HCT116 (cell line): ENCODE results near the gene CACNA2D3. TPM values are rescaled to one million over a fixed set of nuclear protein-coding genes. Genes with fewer than 3 reads are reported as not detected.

Experiments used
- ATAC-seq: fragments of 200-7000 bp; cut with Tn5 transposase; 2 replicates; pipeline ENCODE4 v1.9.1; 2020; ENCODE audit warnings: mild to moderate bottlenecking, moderate library complexity
- BruUV-seq: library from RNA; stranded (reverse); fragments of 400-500 nt; replicated peaks from 2 replicates; lab custom pipeline; 2021; lab: Mats Ljungman, UMichigan
- CTCF ChIA-PET: fragments of 300-600 bp; sonication (Branson Sonifier 250); formaldehyde crosslinking; loops from one replicate; lab custom pipeline; 2021; ENCODE audit warnings: antibody characterized with exemption; lab: Charles Lee
- POLR2A ChIA-PET: fragments of 300-600, 350-600 bp; sonication (Branson Sonifier 250); formaldehyde crosslinking; loops from one replicate; lab custom pipeline; 2021; ENCODE audit warnings: antibody characterized with exemption; lab: Charles Lee
- RAD21 ChIA-PET, 2 experiments: fragments of 300-600 bp; sonication (Branson Sonifier 250); formaldehyde crosslinking; loops; one replicate each; lab custom pipeline; 2023; ENCODE audit warnings: low total read pairs in 2 of 2; ENCODE audit not compliant: uncharacterized antibody in 2 of 2, unreplicated experiment in 2 of 2, low non-redundant PET in 1 of 2; lab: Charles Lee
- DNase-seq: peaks from one replicate; pipeline ENCODE4 v3.0.0-alpha.2; 2010; ENCODE audit warnings: low read depth, low spot score
- H2AFZ ChIP-seq: fragments of 200-600 bp; shearing (Covaris generic), sonication (generic); 2 replicates; pipeline ENCODE4 v1.6.1; 2017; ENCODE audit warnings: low read depth, mixed run types, mixed read lengths, antibody characterized with exemption, low read length; ENCODE audit not compliant: poor library complexity, severe bottlenecking
- H3K27ac ChIP-seq: 2 replicates; pipeline ENCODE4 v1.5.1; 2012; ENCODE audit warnings: low read depth, low read length
- H3K27me3 ChIP-seq: fragments of 200-600 bp; sonication (generic); 2 replicates; pipeline ENCODE4 v1.6.1; 2016; ENCODE audit warnings: mixed run types, low read length, mixed read lengths; ENCODE audit not compliant: insufficient read depth
- H3K36me3 ChIP-seq, 2 experiments: fragments of 200-500 bp in 1 of 2; fragments of 200-600 bp in 1 of 2; sonication (Bioruptor generic) in 1 of 2; sonication (generic) in 1 of 2; 2 replicates each; pipeline versions ENCODE4 v1.5.1 to v1.6.1; 2014 to 2016; ENCODE audit warnings: low read length in 2 of 2, inconsistent platforms in 1 of 2, mixed read lengths in 1 of 2, mixed run types in 1 of 2; ENCODE audit not compliant: insufficient read depth in 2 of 2, control insufficient read depth in 1 of 2
- H3K4me1 ChIP-seq, 2 experiments: fragments of 200-600 bp in 1 of 2; sonication (generic) in 1 of 2; 2 replicates each; pipeline versions ENCODE4 v1.5.1 to v1.6.1; 2012 to 2017; ENCODE audit warnings: low read length in 2 of 2, inconsistent platforms in 1 of 2, mild to moderate bottlenecking in 1 of 2, mixed read lengths in 1 of 2, mixed run types in 1 of 2, moderate library complexity in 1 of 2; ENCODE audit not compliant: insufficient read depth in 2 of 2, control insufficient read depth in 1 of 2
- H3K4me2 ChIP-seq: fragments of 200-600 bp; sonication (generic); 2 replicates; pipeline ENCODE4 v1.6.1; 2017; ENCODE audit warnings: mixed run types, low read length, mixed read lengths
- H3K4me3 ChIP-seq, 2 experiments: fragments of 200-600 bp in 1 of 2; sonication (generic) in 1 of 2; replicated peaks in 1 of 2; 2 replicates each; pipeline ENCODE4 v1.5.1; 2011 to 2016; ENCODE audit warnings: low read length in 2 of 2, control low read depth in 1 of 2, low read depth in 1 of 2, mild to moderate bottlenecking in 1 of 2, mixed read lengths in 1 of 2, mixed run types in 1 of 2
- H3K79me2 ChIP-seq: fragments of 200-600 bp; sonication (generic); 2 replicates; pipeline ENCODE4 v1.6.1; 2017; ENCODE audit warnings: mild to moderate bottlenecking, mixed run types, low read length, moderate library complexity, mixed read lengths; ENCODE audit not compliant: insufficient read depth
- H3K9ac ChIP-seq: fragments of 200-600 bp; sonication (generic); 2 replicates; pipeline ENCODE4 v1.6.1; 2016; ENCODE audit warnings: low read length, mixed read lengths
- H3K9me2 ChIP-seq: fragments of 200-600 bp; sonication (generic), shearing (Covaris generic); 2 replicates; pipeline ENCODE4 v1.6.1; 2017; ENCODE audit warnings: mixed run types, mild to moderate bottlenecking, moderate library complexity; ENCODE audit not compliant: insufficient read depth
- H3K9me3 ChIP-seq, 2 experiments: fragments of 200-500 bp in 1 of 2; fragments of 200-600 bp in 1 of 2; sonication (Bioruptor generic) in 1 of 2; sonication (generic) in 1 of 2; 2 replicates each; pipeline ENCODE4 v1.6.1; 2014 to 2017; ENCODE audit warnings: low read length in 2 of 2, mixed read lengths in 2 of 2, inconsistent platforms in 1 of 2, low read depth in 1 of 2, mild to moderate bottlenecking in 1 of 2, mixed run types in 1 of 2, moderate library complexity in 1 of 2; ENCODE audit not compliant: control insufficient read depth in 1 of 2, insufficient read depth in 1 of 2
- H4K20me1 ChIP-seq: fragments of 200-600 bp; sonication (generic), shearing (Covaris generic); 2 replicates; pipeline ENCODE4 v1.6.1; 2017; ENCODE audit warnings: mixed run types, mild to moderate bottlenecking, moderate library complexity; ENCODE audit not compliant: insufficient read depth
- ATF3 ChIP-seq: IDR thresholded peaks from 2 replicates; pipeline ENCODE4 v1.6.1; 2012
- CBX3 ChIP-seq: IDR thresholded peaks from 2 replicates; pipeline ENCODE4 v1.6.1; 2012; ENCODE audit warnings: low read depth
- CTCF ChIP-seq, 3 experiments: fragments of 200-600 bp in 1 of 3; sonication (generic) in 1 of 3; IDR thresholded peaks in 2 of 3; conservative IDR thresholded peaks in 1 of 3; 2 replicates each; pipeline ENCODE4 v1.5.1; 2012 to 2017; ENCODE audit warnings: low read depth in 2 of 3, low read length in 2 of 3, antibody characterized with exemption in 1 of 3, borderline replicate concordance in 1 of 3, control low read depth in 1 of 3, mild to moderate bottlenecking in 1 of 3, mixed read lengths in 1 of 3, mixed run types in 1 of 3, moderate library complexity in 1 of 3; ENCODE audit not compliant: insufficient read depth in 1 of 3
- EGR1 ChIP-seq: IDR thresholded peaks from 2 replicates; pipeline ENCODE4 v1.6.1; 2012; ENCODE audit warnings: low read depth
- EZH2 ChIP-seq: fragments of 200-600 bp; sonication (generic); IDR thresholded peaks from 2 replicates; pipeline ENCODE4 v1.6.1; 2017; ENCODE audit warnings: antibody characterized with exemption, mixed run types
- JUND ChIP-seq: IDR thresholded peaks from 2 replicates; pipeline ENCODE4 v1.6.1; 2012
- MAX ChIP-seq: IDR thresholded peaks from 2 replicates; pipeline ENCODE4 v1.6.1; 2012
- POLR2AphosphoS5 ChIP-seq: IDR thresholded peaks from 2 replicates; pipeline ENCODE4 v1.6.1; 2011; ENCODE audit warnings: mild to moderate bottlenecking, low read depth, low read length, moderate library complexity
- RAD21 ChIP-seq: IDR thresholded peaks from 2 replicates; pipeline ENCODE4 v1.6.1; 2012; ENCODE audit warnings: low read depth, mild to moderate bottlenecking
- SP1 ChIP-seq: IDR thresholded peaks from 2 replicates; pipeline ENCODE4 v1.6.1; 2012; ENCODE audit warnings: low read depth
- SRF ChIP-seq: IDR thresholded peaks from 2 replicates; pipeline ENCODE4 v1.6.1; 2012; ENCODE audit warnings: low read depth
- ZFX ChIP-seq: fragments of 450-650 bp; IDR thresholded peaks from 2 replicates; pipeline ENCODE4 v1.6.1; 2017
- intact Hi-C: fragments of 100-400 bp; cut with micrococcal nuclease; formaldehyde crosslinking; loops from 2 replicates; pipeline ENCODE4 v1.10.0; 2022
- total RNA-seq: library from RNA; stranded (reverse); gene quantifications from one replicate; pipeline ENCODE4 v1.2.1, GENCODE V29; 2021; ENCODE audit not compliant: unreplicated experiment

The CACNA2D3 gene
- total RNA-seq, 1 experiment from 2014 or later, result 0.20 TPM

GRCh38 chr3:54845011-54845410 is 722.7 kb downstream of the CACNA2D3 start:
- H3K79me2 ChIP-seq, result no peaks in the 10 kb centered on the region
- intact Hi-C loops, result no loop called here
- H3K4me3 ChIP-seq, result no peak overlapping the region
- no peaks in the 10 kb centered on the region for H3K4me1 ChIP-seq
- H4K20me1 ChIP-seq, result no peaks in the 10 kb centered on the region
- ATAC-seq (no peak), DNase-seq (no peak)
- H3K36me3 ChIP-seq, result no peaks in the 10 kb centered on the region
- no TSS peak for BruUV-seq
- H3K9me2 ChIP-seq, result no peaks in the 10 kb centered on the region
- TF ChIP-seq CTCF (IDR thresholded peaks at IDR 0.05 in 2 of 3, conservative IDR thresholded peaks at IDR 0.05 in 1 of 3; ENCODE audit: borderline replicate concordance in 1 of 3, insufficient read depth in 1 of 3, low read depth in 2 of 3, low read length in 2 of 3) (no peak), ATF3 (no peak)
- H3K9ac ChIP-seq, result no peak overlapping the region
- H3K9me3 ChIP-seq, result no peaks in the 10 kb centered on the region
- no peak overlapping the region for H2AFZ ChIP-seq
- ChIA-PET POLR2A (no interaction called here), CTCF (no interaction called here), RAD21 (no interaction called here)
- no peak overlapping the region for H3K27ac ChIP-seq
- no peak overlapping the region for H3K4me2 ChIP-seq
- no peaks in the 10 kb centered on the region for H3K27me3 ChIP-seq

GRCh38 chr3:54845551-54845950 is 723.2 kb downstream of the CACNA2D3 start:
- intact Hi-C loops, result no loop called here
- ATAC-seq, result no peak
- no peak overlapping the region for H3K27ac ChIP-seq
- no peaks in the 10 kb centered on the region for H3K79me2 ChIP-seq
- no peak for DNase-seq
- no peak overlapping the region for H3K4me3 ChIP-seq
- no peak for TF ChIP-seq POLR2AphosphoS5
- TF ChIP-seq SP1, result no peak
- TF ChIP-seq RAD21, result no peak
- no peak for TF ChIP-seq JUND
- no peak for TF ChIP-seq ZFX
- TF ChIP-seq EGR1, result no peak
- TF ChIP-seq MAX, result no peak
- no peak for TF ChIP-seq EZH2
- TF ChIP-seq SRF, result no peak
- TF ChIP-seq CBX3, result no peak
- BruUV-seq, result no TSS peak
- no peak overlapping the region for H3K4me2 ChIP-seq
- no peaks in the 10 kb centered on the region for H3K36me3 ChIP-seq
- no peaks in the 10 kb centered on the region for H3K27me3 ChIP-seq
- POLR2A ChIA-PET, result no interaction called here
- H4K20me1 ChIP-seq, result no peaks in the 10 kb centered on the region
- H3K9me2 ChIP-seq, result no peaks in the 10 kb centered on the region
- CTCF ChIA-PET, result no interaction called here
- RAD21 ChIA-PET, result no interaction called here
- no peaks in the 10 kb centered on the region for H3K9me3 ChIP-seq
- no peak overlapping the region for H3K9ac ChIP-seq
- H2AFZ ChIP-seq, result no peak overlapping the region
- H3K4me1 ChIP-seq, result no peaks in the 10 kb centered on the region
